ENCODE results near the gene DAGLA. TPM values are rescaled to one million over a fixed set of nuclear protein-coding genes. Genes with fewer than 3 reads are reported as not detected.

The DAGLA gene
- total and polyA plus RNA-seq, 2 of the 13 experiments (the other 11 are each of a cell fraction or from before 2014, with no cell fraction given), result 2.6 to 3.9 TPM

- TF ChIP-seq CREBL2 (CRISPR knock-in tag; IDR thresholded peaks at IDR 0.05; ENCODE audit: borderline replicate concordance) (0 out of 2 replicates have a peak, but pooled peaks have one; percentile 51), ZNF674 (CRISPR knock-in tag; IDR thresholded peaks at IDR 0.05; ENCODE audit: low read depth) (no peak), MXD3 (CRISPR knock-in tag; IDR thresholded peaks at IDR 0.05) (0 out of 2 replicates have a peak, but pooled peaks have one; percentile 23), POGK (CRISPR knock-in tag; conservative IDR thresholded peaks at IDR 0.05) (peak; percentile 59; the same call in 1 of the 2 replicates), DMTF1 (CRISPR knock-in tag; IDR thresholded peaks at IDR 0.05) (no peak), KLF12 (CRISPR knock-in tag; IDR thresholded peaks at IDR 0.05; ENCODE audit: borderline replicate concordance) (no peak), ZNF282 (IDR thresholded peaks at IDR 0.05; ENCODE audit: partially characterized antibody) (no peak), BORCS8-MEF2B (CRISPR knock-in tag; IDR thresholded peaks at IDR 0.05) (no peak), ZNF678 (CRISPR knock-in tag; IDR thresholded peaks at IDR 0.05) (peak; percentile 63; the same call in 1 of the 2 replicates), IRF2 (CRISPR knock-in tag; IDR thresholded peaks at IDR 0.05) (peak; percentile 40; the same call in 1 of the 2 replicates), ZNF710 (CRISPR knock-in tag; IDR thresholded peaks at IDR 0.05; ENCODE audit: borderline replicate concordance) (peak; percentile 32; the same call in 1 of the 2 replicates), CBX1 (IDR thresholded peaks at IDR 0.05; ENCODE audit: low read depth) (no peak), ARNT (IDR thresholded peaks at IDR 0.05) (no peak), NR2F6 (IDR thresholded peaks at IDR 0.05) (peak; percentile 86), NR2F6 (CRISPR knock-in tag; IDR thresholded peaks at IDR 0.05) (peak; percentile 92), RAD21 (CRISPR knock-in tag; IDR thresholded peaks at IDR 0.05) (peak; percentile 91), ZC3H13 (CRISPR knock-in tag; IDR thresholded peaks at IDR 0.05) (no peak), ZNF503 (CRISPR knock-in tag; IDR thresholded peaks at IDR 0.05) (peak; percentile 45; the same call in 1 of the 2 replicates), XRCC5 (optimal IDR thresholded peaks at IDR 0.05; ENCODE audit: low read length) (peak; percentile 79), KMT2A (CRISPR knock-in tag; IDR thresholded peaks at IDR 0.05) (peak; percentile 33; the same call in 1 of the 2 replicates), CBX2 (IDR thresholded peaks at IDR 0.05; ENCODE audit: low read depth, low read length) (no peak), CBX2 (CRISPR knock-in tag; IDR thresholded peaks at IDR 0.05; ENCODE audit: low read depth) (no peak), GATAD2A (CRISPR knock-in tag; IDR thresholded peaks at IDR 0.05) (peak; percentile 89)
Measured at GRCh38 chr11:61769169-61769920, 89.2 kb downstream of the DAGLA start (continued).
